Lower leg skin (tissue), 3 donors: ENCODE data around the gene INTS2.
"Not testable (repeated sequence)": the region's sequence is repeated elsewhere in the genome, so short reads cannot be mapped to it uniquely, and the experiment has no call there.

Source experiments
- POLR2A ChIP-seq, 2 donors: fragments of 450-650 bp; IDR thresholded peaks; one replicate each; pipeline ENCODE4 v1.6.1; 2016 to 2017; ENCODE audit warnings: antibody characterized with exemption in 2 of 2, mild to moderate bottlenecking in 1 of 2, moderate library complexity in 1 of 2
- TF ChIP-seq, protein P1 (sequence below), 3 donors: fragments of 450-650 bp; IDR thresholded peaks; one replicate each; pipeline ENCODE4 v1.5.1; 2016; ENCODE audit warnings: antibody characterized with exemption in 3 of 3, mild to moderate bottlenecking in 3 of 3, moderate library complexity in 2 of 3

- TF ChIP-seq POLR2A (IDR thresholded peaks at IDR 0.05) = not testable (repeated sequence)
- TF ChIP-seq, protein P1, sequence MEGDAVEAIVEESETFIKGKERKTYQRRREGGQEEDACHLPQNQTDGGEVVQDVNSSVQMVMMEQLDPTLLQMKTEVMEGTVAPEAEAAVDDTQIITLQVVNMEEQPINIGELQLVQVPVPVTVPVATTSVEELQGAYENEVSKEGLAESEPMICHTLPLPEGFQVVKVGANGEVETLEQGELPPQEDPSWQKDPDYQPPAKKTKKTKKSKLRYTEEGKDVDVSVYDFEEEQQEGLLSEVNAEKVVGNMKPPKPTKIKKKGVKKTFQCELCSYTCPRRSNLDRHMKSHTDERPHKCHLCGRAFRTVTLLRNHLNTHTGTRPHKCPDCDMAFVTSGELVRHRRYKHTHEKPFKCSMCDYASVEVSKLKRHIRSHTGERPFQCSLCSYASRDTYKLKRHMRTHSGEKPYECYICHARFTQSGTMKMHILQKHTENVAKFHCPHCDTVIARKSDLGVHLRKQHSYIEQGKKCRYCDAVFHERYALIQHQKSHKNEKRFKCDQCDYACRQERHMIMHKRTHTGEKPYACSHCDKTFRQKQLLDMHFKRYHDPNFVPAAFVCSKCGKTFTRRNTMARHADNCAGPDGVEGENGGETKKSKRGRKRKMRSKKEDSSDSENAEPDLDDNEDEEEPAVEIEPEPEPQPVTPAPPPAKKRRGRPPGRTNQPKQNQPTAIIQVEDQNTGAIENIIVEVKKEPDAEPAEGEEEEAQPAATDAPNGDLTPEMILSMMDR (IDR thresholded peaks at IDR 0.05) = not testable (repeated sequence)
These were observed 101.6 kb downstream of the INTS2 start for GRCh38 chr17:61826198-61826597.
